Measurements from ENCODE around the gene NUP210L. TPM values are rescaled to one million over a fixed set of nuclear protein-coding genes. Genes with fewer than 3 reads are reported as not detected.

The NUP210L gene
- total and polyA plus RNA-seq, 2 of the 13 experiments (the other 11 are each of a cell fraction or from before 2014, with no cell fraction given): not detected

DNA sequence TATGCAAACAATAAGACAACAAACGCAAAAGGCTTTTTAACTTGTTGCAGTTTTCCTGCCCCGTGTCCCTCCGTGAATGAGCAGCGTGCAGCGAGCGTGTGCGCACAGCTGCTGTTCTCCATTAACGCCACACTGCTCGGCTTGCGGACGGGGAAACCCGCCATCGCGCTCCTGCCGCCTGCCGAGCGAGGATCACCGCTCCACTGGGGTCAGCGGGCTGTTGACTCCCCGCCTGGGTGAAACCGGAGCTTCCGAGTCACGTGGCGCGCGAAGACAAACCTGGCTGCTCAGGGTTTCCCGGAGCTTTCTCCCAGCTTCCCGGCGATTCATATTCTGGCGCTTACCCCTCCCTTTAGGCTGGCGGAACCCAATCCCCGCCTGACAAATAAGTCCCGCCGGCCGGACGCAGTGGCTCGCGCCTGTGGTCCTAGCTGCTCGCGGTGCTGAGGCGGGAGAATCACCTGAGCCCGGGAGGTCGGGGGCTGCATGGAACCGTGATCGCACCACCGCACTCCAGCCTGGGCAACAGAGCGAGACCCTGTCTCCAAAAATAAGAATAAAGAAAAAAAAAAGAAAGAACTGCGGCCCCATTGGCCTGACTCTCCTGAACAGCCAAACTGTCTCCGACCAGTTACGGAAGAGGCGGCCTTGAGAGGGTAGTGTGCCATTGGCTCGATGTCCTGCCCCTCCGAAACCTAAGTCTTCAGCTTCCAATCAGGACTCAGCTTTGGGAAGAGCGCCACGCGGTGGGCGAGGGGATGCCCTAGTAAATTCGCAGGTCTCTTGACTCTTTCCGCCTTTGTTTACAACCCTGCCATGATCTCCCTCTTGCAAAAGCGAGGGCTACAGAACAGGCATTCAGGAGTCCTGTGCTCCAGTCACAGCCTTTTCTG, 187.5 kb downstream of the NUP210L start, which contains the start of gene CREB3L4 (continued):
- no peak for TF ChIP-seq ZNF7 (CRISPR knock-in tag; IDR thresholded peaks at IDR 0.05)
- TF ChIP-seq ZNF274 (CRISPR knock-in tag; IDR thresholded peaks at IDR 0.05): peak; percentile 88; the same call in 1 of the 2 replicates
- no peak for TF ChIP-seq RFX1 (IDR thresholded peaks at IDR 0.05)
- peak; percentile 41; the same call in 1 of the 2 replicates for TF ChIP-seq ZNF784 (CRISPR knock-in tag; IDR thresholded peaks at IDR 0.05; ENCODE audit: borderline replicate concordance)
- peak; percentile 88; the same call in 1 of the 2 replicates for TF ChIP-seq ZNF232 (CRISPR knock-in tag; IDR thresholded peaks at IDR 0.05; ENCODE audit: borderline replicate concordance)
- TF ChIP-seq RARG (CRISPR knock-in tag; IDR thresholded peaks at IDR 0.05; ENCODE audit: low read depth): peak; percentile 83; the same call in 1 of the 2 replicates
- peak; percentile 71; the same call in 1 of the 2 replicates for TF ChIP-seq ZNF224 (CRISPR knock-in tag; IDR thresholded peaks at IDR 0.05)
- peak; percentile 79; the same call in 1 of the 2 replicates for TF ChIP-seq YEATS4 (CRISPR knock-in tag; IDR thresholded peaks at IDR 0.05; ENCODE audit: borderline replicate concordance)
- no peak for TF ChIP-seq NFE2L2 (IDR thresholded peaks at IDR 0.05; ENCODE audit: low read length)
- TF ChIP-seq SPEN (CRISPR knock-in tag; IDR thresholded peaks at IDR 0.05; ENCODE audit: low read depth): peak; percentile 71
- peak; percentile 87 for TF ChIP-seq FOXO1 (CRISPR knock-in tag; IDR thresholded peaks at IDR 0.05)
- TF ChIP-seq ATM (IDR thresholded peaks at IDR 0.05; ENCODE audit: borderline replicate concordance): no peak
- no peak for TF ChIP-seq TAF15 (IDR thresholded peaks at IDR 0.05; ENCODE audit: low read depth, low read length, poor library complexity, severe bottlenecking)
- peak; percentile 72; the same call in 1 of the 2 replicates for TF ChIP-seq ZNF441 (CRISPR knock-in tag; IDR thresholded peaks at IDR 0.05; ENCODE audit: borderline replicate concordance)
- TF ChIP-seq MBNL3 (CRISPR knock-in tag; conservative IDR thresholded peaks at IDR 0.05): no peak
- 0 out of 2 replicates have a peak, but pooled peaks have one; percentile 39 for TF ChIP-seq IRX3 (CRISPR knock-in tag; IDR thresholded peaks at IDR 0.05; ENCODE audit: borderline replicate concordance, low read depth)
- TF ChIP-seq, protein P1, sequence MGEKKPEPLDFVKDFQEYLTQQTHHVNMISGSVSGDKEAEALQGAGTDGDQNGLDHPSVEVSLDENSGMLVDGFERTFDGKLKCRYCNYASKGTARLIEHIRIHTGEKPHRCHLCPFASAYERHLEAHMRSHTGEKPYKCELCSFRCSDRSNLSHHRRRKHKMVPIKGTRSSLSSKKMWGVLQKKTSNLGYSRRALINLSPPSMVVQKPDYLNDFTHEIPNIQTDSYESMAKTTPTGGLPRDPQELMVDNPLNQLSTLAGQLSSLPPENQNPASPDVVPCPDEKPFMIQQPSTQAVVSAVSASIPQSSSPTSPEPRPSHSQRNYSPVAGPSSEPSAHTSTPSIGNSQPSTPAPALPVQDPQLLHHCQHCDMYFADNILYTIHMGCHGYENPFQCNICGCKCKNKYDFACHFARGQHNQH (CRISPR knock-in tag; IDR thresholded peaks at IDR 0.05): peak; percentile 58; the same call in 1 of the 2 replicates
- TF ChIP-seq ZNF24 (IDR thresholded peaks at IDR 0.05): no peak
- peak; percentile 85; the same call in 1 of the 2 replicates for TF ChIP-seq ARNT2 (CRISPR knock-in tag; IDR thresholded peaks at IDR 0.05; ENCODE audit: low read depth)
- TF ChIP-seq HDAC6 (IDR thresholded peaks at IDR 0.05; ENCODE audit: low read depth, low read length): no peak
- peak; percentile 78; the same call in 1 of the 2 replicates for TF ChIP-seq ZNF230 (CRISPR knock-in tag; IDR thresholded peaks at IDR 0.05)
- peak; percentile 6; the same call in 1 of the 2 replicates for TF ChIP-seq TBX3 (IDR thresholded peaks at IDR 0.05; ENCODE audit: borderline replicate concordance)
- TF ChIP-seq SKI (IDR thresholded peaks at IDR 0.05; ENCODE audit: partially characterized antibody): peak; percentile 42
- peak; percentile 88 for TF ChIP-seq ZNF724P (CRISPR knock-in tag; IDR thresholded peaks at IDR 0.05; ENCODE audit: borderline replicate concordance)
- peak; percentile 61 for TF ChIP-seq MED1 (CRISPR knock-in tag; IDR thresholded peaks at IDR 0.05)
- TF ChIP-seq RFXANK (CRISPR knock-in tag; IDR thresholded peaks at IDR 0.05): no peak
- TF ChIP-seq, protein P2, sequence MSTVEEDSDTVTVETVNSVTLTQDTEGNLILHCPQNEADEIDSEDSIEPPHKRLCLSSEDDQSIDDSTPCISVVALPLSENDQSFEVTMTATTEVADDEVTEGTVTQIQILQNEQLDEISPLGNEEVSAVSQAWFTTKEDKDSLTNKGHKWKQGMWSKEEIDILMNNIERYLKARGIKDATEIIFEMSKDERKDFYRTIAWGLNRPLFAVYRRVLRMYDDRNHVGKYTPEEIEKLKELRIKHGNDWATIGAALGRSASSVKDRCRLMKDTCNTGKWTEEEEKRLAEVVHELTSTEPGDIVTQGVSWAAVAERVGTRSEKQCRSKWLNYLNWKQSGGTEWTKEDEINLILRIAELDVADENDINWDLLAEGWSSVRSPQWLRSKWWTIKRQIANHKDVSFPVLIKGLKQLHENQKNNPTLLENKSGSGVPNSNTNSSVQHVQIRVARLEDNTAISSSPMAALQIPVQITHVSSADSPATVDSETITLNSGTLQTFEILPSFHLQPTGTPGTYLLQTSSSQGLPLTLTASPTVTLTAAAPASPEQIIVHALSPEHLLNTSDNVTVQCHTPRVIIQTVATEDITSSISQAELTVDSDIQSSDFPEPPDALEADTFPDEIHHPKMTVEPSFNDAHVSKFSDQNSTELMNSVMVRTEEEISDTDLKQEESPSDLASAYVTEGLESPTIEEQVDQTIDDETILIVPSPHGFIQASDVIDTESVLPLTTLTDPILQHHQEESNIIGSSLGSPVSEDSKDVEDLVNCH (CRISPR knock-in tag; IDR thresholded peaks at IDR 0.05): 0 out of 2 replicates have a peak, but pooled peaks have one; percentile 42

Data from HepG2 (cell line).